ENCODE measurements around the gene DDX23. TPM values are rescaled to one million over a fixed set of nuclear protein-coding genes. Genes with fewer than 3 reads are reported as not detected.
A peak's percentile ranks its signal among the peaks of the same experiment; 100 is the strongest.

Gene DDX23
- total RNA-seq, 1 donor from 2014 or later = 124 TPM

GRCh38 chr12:48889679-48890078 is 37.7 kb upstream of the DDX23 start:
- no peaks in the 10 kb centered on the region for H3K9me3 Mint-ChIP-seq
- peaks cover 10% of the 10 kb centered on the region for H3K4me1 Mint-ChIP-seq
- no peak overlapping the region for H3K4me3 Mint-ChIP-seq
- H3K27me3 Mint-ChIP-seq (ENCODE audit: low read depth) = peaks cover 22% of the 10 kb centered on the region
- H3K27ac Mint-ChIP-seq (ENCODE audit: unreplicated experiment) = no peak overlapping the region
- no peaks in the 10 kb centered on the region for H3K36me3 Mint-ChIP-seq (ENCODE audit: low read depth)
- no peak for DNase-seq (ENCODE audit: low read depth, low spot score)
- TF ChIP-seq CTCF (conservative IDR thresholded peaks at IDR 0.05) = no peak

GRCh38 chr12:48883305-48884161 is 31.6 kb upstream of the DDX23 start:
- Mint-ChIP-seq H3K36me3 (ENCODE audit: low read depth) (no peaks in the 10 kb centered on the region), H3K9me3 (no peaks in the 10 kb centered on the region), H3K27ac (ENCODE audit: unreplicated experiment) (peak overlapping the region; percentile 98), H3K4me3 (peak overlapping the region; percentile 81), H3K27me3 (ENCODE audit: low read depth) (peaks cover 7% of the 10 kb centered on the region), H3K4me1 (peaks cover 30% of the 10 kb centered on the region)
- no peak for TF ChIP-seq CTCF (conservative IDR thresholded peaks at IDR 0.05)
- DNase-seq (ENCODE audit: low read depth, low spot score) = peak; percentile 23

- H3K4me3 Mint-ChIP-seq = peak overlapping the region; percentile 81
- TF ChIP-seq CTCF (conservative IDR thresholded peaks at IDR 0.05) = no peak
- DNase-seq (ENCODE audit: low read depth, low spot score) = no peak
- no peaks in the 10 kb centered on the region for H3K9me3 Mint-ChIP-seq
- H3K36me3 Mint-ChIP-seq (ENCODE audit: low read depth) = no peaks in the 10 kb centered on the region
- peaks cover 30% of the 10 kb centered on the region for H3K4me1 Mint-ChIP-seq
- H3K27ac Mint-ChIP-seq (ENCODE audit: unreplicated experiment) = peak overlapping the region; percentile 98
- H3K27me3 Mint-ChIP-seq (ENCODE audit: low read depth) = peaks cover 7% of the 10 kb centered on the region
Observed at GRCh38 chr12:48882972-48883304, 31.0 kb upstream of the DDX23 start.

GRCh38 chr12:48882315-48882687 is 30.3 kb upstream of the DDX23 start:
- H3K4me3 Mint-ChIP-seq = peak overlapping the region; percentile 45
- TF ChIP-seq CTCF (conservative IDR thresholded peaks at IDR 0.05) = no peak
- H3K27ac Mint-ChIP-seq (ENCODE audit: unreplicated experiment) = peak overlapping the region; percentile 10
- peaks cover 30% of the 10 kb centered on the region for H3K4me1 Mint-ChIP-seq
- no peaks in the 10 kb centered on the region for H3K9me3 Mint-ChIP-seq
- DNase-seq (ENCODE audit: low read depth, low spot score) = no peak
- no peaks in the 10 kb centered on the region for H3K36me3 Mint-ChIP-seq (ENCODE audit: low read depth)
- H3K27me3 Mint-ChIP-seq (ENCODE audit: low read depth) = peaks cover 7% of the 10 kb centered on the region

- Mint-ChIP-seq H3K36me3 (ENCODE audit: low read depth) (no peaks in the 10 kb centered on the region), H3K27ac (ENCODE audit: unreplicated experiment) (peak overlapping the region; percentile 10), H3K27me3 (ENCODE audit: low read depth) (peaks cover 7% of the 10 kb centered on the region), H3K9me3 (no peaks in the 10 kb centered on the region), H3K4me1 (peaks cover 30% of the 10 kb centered on the region), H3K4me3 (peak overlapping the region; percentile 45)
- no peak for DNase-seq (ENCODE audit: low read depth, low spot score)
- no peak for TF ChIP-seq CTCF (conservative IDR thresholded peaks at IDR 0.05)
Observed at GRCh38 chr12:48881686-48882314, 29.8 kb upstream of the DDX23 start.
